Fibroblast of skin of back (primary cell): ENCODE results near the gene NAT14.

Experiments
- DNase-seq: peaks from one replicate; pipeline ENCODE4 v3.0.0-alpha.2; 2013

NAT14 gene

GRCh38 chr19:55472463-55472862, 12.5 kb upstream of the NAT14 start:
- peak; percentile 82 for DNase-seq

GRCh38 chr19:55473225-55474012, 11.6 kb upstream of the NAT14 start:
- no peak for DNase-seq

GRCh38 chr19:55474269-55475265, 10.4 kb upstream of the NAT14 start:
- peak; percentile 71 for DNase-seq

GRCh38 chr19:55476100-55476775, 8.8 kb upstream of the NAT14 start, which contains the start of gene ZNF628:
ZNF628 (plus strand) TSS chr19:55476617; CDS start chr19:55479911, 3,294 bp downstream.
- DNase-seq, result peak; percentile 99

- no peak for DNase-seq
Measured at GRCh38 chr19:55477905-55478304, 7.1 kb upstream of the NAT14 start.

- DNase-seq, result no peak
Measured at GRCh38 chr19:55478364-55478763, 6.6 kb upstream of the NAT14 start.

GRCh38 chr19:55479045-55479444, 5.9 kb upstream of the NAT14 start:
- no peak for DNase-seq

- DNase-seq, result no peak
Measured at GRCh38 chr19:55479451-55480230, 5.3 kb upstream of the NAT14 start.

GRCh38 chr19:55481148-55481793, 3.7 kb upstream of the NAT14 start:
- DNase-seq, result no peak

- DNase-seq, result no peak
Measured at GRCh38 chr19:55481794-55482155, 3.2 kb upstream of the NAT14 start.

- no peak for DNase-seq
Measured at GRCh38 chr19:55482156-55482961, 2.6 kb upstream of the NAT14 start.

- DNase-seq, result no peak
Measured at GRCh38 chr19:55482967-55483705, 1.9 kb upstream of the NAT14 start.

- no peak for DNase-seq
Measured at GRCh38 chr19:55483706-55484592, 1.0 kb upstream of the NAT14 start.

- no peak for DNase-seq
Measured at GRCh38 chr19:55485439-55486011, 537 bp downstream of the NAT14 start.

GRCh38 chr19:55486043-55486970, 1.3 kb downstream of the NAT14 start:
- no peak for DNase-seq

- peak; percentile 97 for DNase-seq
Measured at GRCh38 chr19:55486971-55487923, 2.3 kb downstream of the NAT14 start.
